Pancreas (tissue), 10 donors: ENCODE data around the gene PHF19. TPM values are rescaled to one million over a fixed set of nuclear protein-coding genes. Genes with fewer than 3 reads are reported as not detected.
A peak's percentile ranks its signal among the peaks of the same experiment; 100 is the strongest.

Source experiments
- ATAC-seq, 4 donors: fragments of 200-7000 bp; cut with Tn5 transposase; one replicate each; pipeline versions ENCODE4 v1.8.0 to v1.9.1; 2020; ENCODE audit warnings: mild to moderate bottlenecking in 4 of 4, moderate library complexity in 4 of 4
- DNase-seq, 6 donors: peaks; one replicate each; pipeline ENCODE4 v3.0.0-alpha.2; 2020
- FAIRE-seq: peaks from 2 replicates; lab custom pipeline; 2012; peaks lifted over from hg19 to GRCh38; lab: Jason Lieb, UNC
- H3K27ac ChIP-seq, 4 donors: fragments of 200-600 bp; sonication (generic); 1 replicate in 3 of 4; 2 replicates in 1 of 4; pipeline versions ENCODE4 v1.5.0 to v1.8.0; 2020
- H3K27me3 ChIP-seq, 4 donors: fragments of 200-600 bp; one replicate each; pipeline ENCODE4 v1.8.0; 2021
- H3K36me3 ChIP-seq, 3 donors: fragments of 200-600 bp; sonication (generic) in 1 of 3; one replicate each; pipeline versions ENCODE4 v1.5.0 to v1.8.0; 2020 to 2021
- H3K4me1 ChIP-seq, 3 donors: fragments of 200-600 bp; one replicate each; pipeline ENCODE4 v1.8.0; 2021
- H3K4me3 ChIP-seq, 4 donors: fragments of 200-600 bp; sonication (generic) in 2 of 4; one replicate each; pipeline versions ENCODE4 v1.5.0 to v1.8.0; 2020 to 2021
- H3K9me3 ChIP-seq, 4 donors: fragments of 200-600 bp; one replicate each; pipeline ENCODE4 v1.8.0; 2021
- CTCF ChIP-seq, 4 donors: fragments of 200-600 bp; sonication (generic) in 3 of 4; IDR thresholded peaks; one replicate each; pipeline versions ENCODE4 v1.5.0 to v1.8.0; 2021; ENCODE audit warnings: antibody characterized with exemption in 4 of 4
- WGBS, 2 donors: extraction: QIAGEN DNeasy Blood & Tissue Kit; methylation state at CpG; one replicate each; pipeline ENCODE4 v1.1.7; 2013; 5-methylcytosine and 5-hydroxymethylcytosine counted together
- intact Hi-C, 3 donors: fragments of 100-400 bp; cut with DNase I; formaldehyde crosslinking; loops; one replicate each; pipeline versions ENCODE4 v1.11.1 to v1.14.2; 2022
- polyA plus RNA-seq, 2 donors: library from polyadenylated mRNA; stranded (reverse); fragments of 200-250 nt; gene quantifications; one replicate each; pipeline ENCODE4 v1.2.3, GENCODE V29; 2013
- total RNA-seq, 6 donors: library from RNA; stranded (reverse); fragmentation: NEBNext Ultra II Directional in 4 of 6; extraction: Animal tissue kit (Norgen Biotek cat#: 25700) in 4 of 6; gene quantifications; one replicate each; pipeline versions ENCODE4 v1.2.1 to v1.2.4, GENCODE V29; 2021 to 2023
- donor health status: healthy with polysubstance abuse.
- donor health status: DM: no; HTN: no; CAD: no; lungs with moderate emphysema.
- donor health status: DM: no; HTN: no; CAD: no.
- donor health status: control.
- donor health status: control.
- donor health status: Bipolar disorder and iron deficiency.
- donor health status: DM: yes; HTN: yes; CAD: no.
- donor health status: DM: no; HTN: no; CAD: no.
- donor health status: DM: no; HTN: no; CAD: no.
- donor health status: DM: yes; HTN: yes; CAD: no.

PHF19 gene
- total and polyA plus RNA-seq, 8 donors = 2.2 to 7.4 (median 4.4) TPM

GRCh38 chr9:120875643-120875953 is 1.4 kb downstream of the PHF19 start:
- DNase-seq (no peak), ATAC-seq (no peak), FAIRE-seq (no peak)
- H3K27ac ChIP-seq = peak overlapping the region in 1 of 4 donors; percentile 75
- H3K27me3 ChIP-seq = no peaks in the 10 kb centered on the region
- no peaks in the 10 kb centered on the region for H3K4me1 ChIP-seq
- no peaks in the 10 kb centered on the region for H3K9me3 ChIP-seq
- no peaks in the 10 kb centered on the region for H3K36me3 ChIP-seq
- intact Hi-C loops = loop anchor here in 1 of 3 donors (10.0 kb wide), 1 partner anchor 49 kb away; the partner anchor contains the start of gene TRAF1
- no peak for TF ChIP-seq CTCF (IDR thresholded peaks at IDR 0.05)
- 57 to 60% methylated on average over 7 of the region's 7 CpGs for WGBS, 2 donors
- peak overlapping the region in 1 of 4 donors; percentile 69 for H3K4me3 ChIP-seq

GRCh38 chr9:120875195-120875565 is 1.8 kb downstream of the PHF19 start:
- Histone ChIP-seq H3K27me3 (no peaks in the 10 kb centered on the region), H3K27ac (no peak overlapping the region), H3K9me3 (no peaks in the 10 kb centered on the region), H3K36me3 (no peaks in the 10 kb centered on the region), H3K4me1 (no peaks in the 10 kb centered on the region), H3K4me3 (no peak overlapping the region)
- DNase-seq (no peak), FAIRE-seq (no peak), ATAC-seq (no peak)
- WGBS, 2 donors = 86 to 93% methylated on average over 4 of the region's 4 CpGs
- intact Hi-C loops = loop anchor here in 1 of 3 donors (10.0 kb wide), 1 partner anchor 50 kb away; the partner anchor contains the start of gene TRAF1
- TF ChIP-seq CTCF (IDR thresholded peaks at IDR 0.05) = no peak

GRCh38 chr9:120874226-120875194 is 2.5 kb downstream of the PHF19 start:
- no peak for FAIRE-seq
- Histone ChIP-seq H3K9me3 (no peaks in the 10 kb centered on the region), H3K27ac (no peak overlapping the region), H3K27me3 (no peaks in the 10 kb centered on the region), H3K4me1 (no peaks in the 10 kb centered on the region), H3K4me3 (no peak overlapping the region), H3K36me3 (no peaks in the 10 kb centered on the region)
- ATAC-seq = no peak
- TF ChIP-seq CTCF (IDR thresholded peaks at IDR 0.05) = no peak
- intact Hi-C loops = loop anchor here in 1 of 3 donors (10.0 kb wide), 1 partner anchor 50 kb away; the partner anchor contains the start of gene TRAF1
- 95 to 96% methylated on average over 10 of the region's 10 CpGs for WGBS, 2 donors
- no peak for DNase-seq

GRCh38 chr9:120873512-120873911 is 3.5 kb downstream of the PHF19 start:
- TF ChIP-seq CTCF (IDR thresholded peaks at IDR 0.05) = no peak
- 77 to 87% methylated on average over 4 of the region's 4 CpGs for WGBS, 2 donors
- H3K4me3 ChIP-seq = no peak overlapping the region
- no peak for ATAC-seq
- H3K4me1 ChIP-seq = no peaks in the 10 kb centered on the region
- no peak overlapping the region for H3K27ac ChIP-seq
- no peaks in the 10 kb centered on the region for H3K27me3 ChIP-seq
- no peaks in the 10 kb centered on the region for H3K9me3 ChIP-seq
- no peak for FAIRE-seq
- no peaks in the 10 kb centered on the region for H3K36me3 ChIP-seq
- intact Hi-C loops = loop anchor here in 1 of 3 donors (10.0 kb wide), 1 partner anchor 51 kb away; the partner anchor contains the start of gene TRAF1
- DNase-seq = no peak
